Endothelial cell of umbilical vein (primary cell): ENCODE measurements around the gene CRTAP.

Experiments
- EZH2 ChIP-seq: IDR thresholded peaks from 2 replicates; pipeline ENCODE4 v1.6.1; 2012; ENCODE audit warnings: borderline replicate concordance, low read depth, mild to moderate bottlenecking, moderate library complexity, low read length, inconsistent platforms; ENCODE audit not compliant: severe bottlenecking
- GATA2 ChIP-seq: IDR thresholded peaks from 2 replicates; pipeline ENCODE4 v1.7.0; 2011; ENCODE audit warnings: low read depth, mild to moderate bottlenecking, moderate library complexity, mixed read lengths, low read length; ENCODE audit not compliant: insufficient read length, insufficient read depth
- POLR2A ChIP-seq: IDR thresholded peaks from 2 replicates; pipeline ENCODE4 v1.6.1; 2012; ENCODE audit warnings: low read depth, mild to moderate bottlenecking, control low read depth, low read length
- POLR2AphosphoS5 ChIP-seq: IDR thresholded peaks from 2 replicates; pipeline ENCODE4 v1.6.1; 2012; ENCODE audit warnings: low read depth, mild to moderate bottlenecking, control low read depth, low read length, moderate library complexity; ENCODE audit not compliant: insufficient read depth
- TF ChIP-seq, protein P1 (sequence below), 2 donors: IDR thresholded peaks; 1 replicate in 1 of 2; 2 replicates in 1 of 2; pipeline ENCODE4 v1.5.1; 2011; ENCODE audit warnings: low read length in 2 of 2, mild to moderate bottlenecking in 2 of 2, moderate library complexity in 2 of 2, control low read depth in 1 of 2, inconsistent platforms in 1 of 2, low read depth in 1 of 2; ENCODE audit not compliant: insufficient read depth in 1 of 2; ENCODE audit errors: extremely low read depth in 1 of 2
- TF ChIP-seq, protein P2 (sequence below): IDR thresholded peaks from 2 replicates; pipeline ENCODE4 v1.6.1; 2011; ENCODE audit not compliant: insufficient read depth, insufficient read length

DNA sequence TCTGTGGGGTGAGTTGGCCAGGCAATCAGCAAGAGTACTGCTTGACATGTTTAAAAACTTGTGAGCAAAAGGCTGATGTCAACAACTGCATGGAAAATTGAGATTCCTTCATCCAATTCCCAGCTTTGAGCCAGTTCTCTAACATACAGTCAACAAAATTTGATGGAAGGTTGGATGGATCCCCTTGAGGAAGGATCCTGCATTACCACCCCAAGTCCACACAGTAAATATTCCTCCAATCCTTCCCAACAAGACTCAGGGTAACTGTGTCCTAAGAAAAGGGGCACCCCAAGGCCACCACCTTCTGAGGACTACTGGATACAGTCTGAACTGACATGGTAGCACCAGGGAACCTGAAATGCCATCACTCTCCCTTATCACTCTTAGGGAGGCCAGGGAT lies 32.0 kb upstream of the CRTAP start:
- TF ChIP-seq, protein P1, sequence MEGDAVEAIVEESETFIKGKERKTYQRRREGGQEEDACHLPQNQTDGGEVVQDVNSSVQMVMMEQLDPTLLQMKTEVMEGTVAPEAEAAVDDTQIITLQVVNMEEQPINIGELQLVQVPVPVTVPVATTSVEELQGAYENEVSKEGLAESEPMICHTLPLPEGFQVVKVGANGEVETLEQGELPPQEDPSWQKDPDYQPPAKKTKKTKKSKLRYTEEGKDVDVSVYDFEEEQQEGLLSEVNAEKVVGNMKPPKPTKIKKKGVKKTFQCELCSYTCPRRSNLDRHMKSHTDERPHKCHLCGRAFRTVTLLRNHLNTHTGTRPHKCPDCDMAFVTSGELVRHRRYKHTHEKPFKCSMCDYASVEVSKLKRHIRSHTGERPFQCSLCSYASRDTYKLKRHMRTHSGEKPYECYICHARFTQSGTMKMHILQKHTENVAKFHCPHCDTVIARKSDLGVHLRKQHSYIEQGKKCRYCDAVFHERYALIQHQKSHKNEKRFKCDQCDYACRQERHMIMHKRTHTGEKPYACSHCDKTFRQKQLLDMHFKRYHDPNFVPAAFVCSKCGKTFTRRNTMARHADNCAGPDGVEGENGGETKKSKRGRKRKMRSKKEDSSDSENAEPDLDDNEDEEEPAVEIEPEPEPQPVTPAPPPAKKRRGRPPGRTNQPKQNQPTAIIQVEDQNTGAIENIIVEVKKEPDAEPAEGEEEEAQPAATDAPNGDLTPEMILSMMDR (IDR thresholded peaks at IDR 0.05; ENCODE audit: extremely low read depth in 1 of 2, insufficient read depth in 1 of 2, low read depth in 1 of 2, low read length in 2 of 2): no peak
- TF ChIP-seq POLR2A (no peak), EZH2 (no peak), POLR2AphosphoS5 (no peak), GATA2 (no peak)
- TF ChIP-seq, protein P2, sequence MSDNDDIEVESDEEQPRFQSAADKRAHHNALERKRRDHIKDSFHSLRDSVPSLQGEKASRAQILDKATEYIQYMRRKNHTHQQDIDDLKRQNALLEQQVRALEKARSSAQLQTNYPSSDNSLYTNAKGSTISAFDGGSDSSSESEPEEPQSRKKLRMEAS: no peak
